ENCODE data around the gene CACNB4.
A peak's percentile ranks its signal among the peaks of the same experiment; 100 is the strongest.

CACNB4 gene

DNA sequence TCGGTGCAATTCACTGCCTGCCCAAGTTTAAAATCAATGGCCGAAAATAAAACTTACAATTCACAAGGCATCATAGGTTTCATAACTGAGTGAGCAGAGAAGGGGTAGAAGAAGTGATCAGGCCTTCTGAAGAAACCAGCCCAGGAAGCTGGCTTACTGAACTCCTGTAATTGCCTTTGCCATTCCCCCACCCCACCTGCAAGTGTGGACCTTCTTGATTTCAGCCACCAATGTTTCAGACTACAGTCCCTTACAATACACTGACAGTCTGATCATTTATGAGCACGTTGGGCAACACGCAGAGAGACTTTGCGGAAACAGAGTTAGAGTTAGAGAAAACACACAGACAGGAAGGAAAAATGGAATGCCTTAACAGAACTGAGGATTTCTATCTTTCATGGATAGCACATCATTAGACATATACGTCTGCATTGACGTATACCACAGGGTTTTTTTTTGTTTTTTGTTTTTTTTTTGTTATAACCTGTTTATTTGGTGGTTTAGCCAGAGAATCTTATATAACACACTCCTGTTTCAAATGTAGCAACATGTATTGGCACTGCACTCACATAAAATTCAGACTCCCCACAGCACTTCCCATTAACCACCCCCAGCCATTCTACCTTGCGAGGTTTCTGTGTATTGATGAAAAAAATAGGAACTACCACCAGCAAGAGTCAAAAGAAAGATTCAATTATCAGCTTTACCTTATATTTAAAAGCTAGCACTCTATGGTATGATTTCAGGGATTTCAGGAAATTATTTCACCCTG is 126.4 kb downstream of the CACNB4 start:
- Histone ChIP-seq H3K79me2 (ENCODE audit: insufficient read depth, low read length) (no peaks in the 10 kb centered on the region), H4K20me1 (ENCODE audit: insufficient read depth, low read length, poor library complexity, severe bottlenecking) (no peaks in the 10 kb centered on the region), H3K9ac (ENCODE audit: low read depth, low read length, poor library complexity, severe bottlenecking) (no peak overlapping the region), H3K4me3 (ENCODE audit: low read length, poor library complexity, severe bottlenecking) (peak overlapping the region; percentile 69), H3K4me2 (ENCODE audit: low read depth, low read length, poor library complexity, severe bottlenecking) (peak overlapping the region; percentile 70), H3K27me3 (ENCODE audit: insufficient read depth, low read length, poor library complexity, severe bottlenecking) (no peaks in the 10 kb centered on the region), H3F3A (ENCODE audit: low read depth) (no peaks in the 10 kb centered on the region), H3K4me1 (ENCODE audit: insufficient read depth, low read length, poor library complexity, severe bottlenecking) (peaks cover 3% of the 10 kb centered on the region), H3K36me3 (ENCODE audit: insufficient read depth, low read length) (no peaks in the 10 kb centered on the region), H3K9me3 (ENCODE audit: insufficient read depth, low read depth, low read length) (no peaks in the 10 kb centered on the region), H3K9me2 (replicated peaks; ENCODE audit: low read depth, low read length) (no peaks in the 10 kb centered on the region), H2AFZ (ENCODE audit: low read length) (no peak overlapping the region)
- TF ChIP-seq EZH2phosphoT487 (IDR thresholded peaks at IDR 0.05; ENCODE audit: borderline replicate concordance): no peak
- TF ChIP-seq, protein P1, sequence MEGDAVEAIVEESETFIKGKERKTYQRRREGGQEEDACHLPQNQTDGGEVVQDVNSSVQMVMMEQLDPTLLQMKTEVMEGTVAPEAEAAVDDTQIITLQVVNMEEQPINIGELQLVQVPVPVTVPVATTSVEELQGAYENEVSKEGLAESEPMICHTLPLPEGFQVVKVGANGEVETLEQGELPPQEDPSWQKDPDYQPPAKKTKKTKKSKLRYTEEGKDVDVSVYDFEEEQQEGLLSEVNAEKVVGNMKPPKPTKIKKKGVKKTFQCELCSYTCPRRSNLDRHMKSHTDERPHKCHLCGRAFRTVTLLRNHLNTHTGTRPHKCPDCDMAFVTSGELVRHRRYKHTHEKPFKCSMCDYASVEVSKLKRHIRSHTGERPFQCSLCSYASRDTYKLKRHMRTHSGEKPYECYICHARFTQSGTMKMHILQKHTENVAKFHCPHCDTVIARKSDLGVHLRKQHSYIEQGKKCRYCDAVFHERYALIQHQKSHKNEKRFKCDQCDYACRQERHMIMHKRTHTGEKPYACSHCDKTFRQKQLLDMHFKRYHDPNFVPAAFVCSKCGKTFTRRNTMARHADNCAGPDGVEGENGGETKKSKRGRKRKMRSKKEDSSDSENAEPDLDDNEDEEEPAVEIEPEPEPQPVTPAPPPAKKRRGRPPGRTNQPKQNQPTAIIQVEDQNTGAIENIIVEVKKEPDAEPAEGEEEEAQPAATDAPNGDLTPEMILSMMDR (conservative IDR thresholded peaks at IDR 0.05; ENCODE audit: low read length): no peak

- H3K79me2 ChIP-seq (ENCODE audit: insufficient read depth, low read length): no peaks in the 10 kb centered on the region
- H3K9me3 ChIP-seq (ENCODE audit: insufficient read depth, low read depth, low read length): no peaks in the 10 kb centered on the region
- H3K4me2 ChIP-seq (ENCODE audit: low read depth, low read length, poor library complexity, severe bottlenecking): peak overlapping the region; percentile 70
- H3K9me2 ChIP-seq (replicated peaks; ENCODE audit: low read depth, low read length): no peaks in the 10 kb centered on the region
- H3K36me3 ChIP-seq (ENCODE audit: insufficient read depth, low read length): no peaks in the 10 kb centered on the region
- H3F3A ChIP-seq (ENCODE audit: low read depth): no peaks in the 10 kb centered on the region
- no peak overlapping the region for H2AFZ ChIP-seq (ENCODE audit: low read length)
- no peaks in the 10 kb centered on the region for H4K20me1 ChIP-seq (ENCODE audit: insufficient read depth, low read length, poor library complexity, severe bottlenecking)
- no peak overlapping the region for H3K9ac ChIP-seq (ENCODE audit: low read depth, low read length, poor library complexity, severe bottlenecking)
- H3K4me3 ChIP-seq (ENCODE audit: low read length, poor library complexity, severe bottlenecking): no peak overlapping the region
- TF ChIP-seq, protein P1 (conservative IDR thresholded peaks at IDR 0.05; ENCODE audit: low read length): no peak
- no peaks in the 10 kb centered on the region for H3K27me3 ChIP-seq (ENCODE audit: insufficient read depth, low read length, poor library complexity, severe bottlenecking)
- H3K4me1 ChIP-seq (ENCODE audit: insufficient read depth, low read length, poor library complexity, severe bottlenecking): peaks cover 3% of the 10 kb centered on the region
These were observed 127.4 kb downstream of the CACNB4 start for GRCh38 chr2:151971301-151972051.

DNA sequence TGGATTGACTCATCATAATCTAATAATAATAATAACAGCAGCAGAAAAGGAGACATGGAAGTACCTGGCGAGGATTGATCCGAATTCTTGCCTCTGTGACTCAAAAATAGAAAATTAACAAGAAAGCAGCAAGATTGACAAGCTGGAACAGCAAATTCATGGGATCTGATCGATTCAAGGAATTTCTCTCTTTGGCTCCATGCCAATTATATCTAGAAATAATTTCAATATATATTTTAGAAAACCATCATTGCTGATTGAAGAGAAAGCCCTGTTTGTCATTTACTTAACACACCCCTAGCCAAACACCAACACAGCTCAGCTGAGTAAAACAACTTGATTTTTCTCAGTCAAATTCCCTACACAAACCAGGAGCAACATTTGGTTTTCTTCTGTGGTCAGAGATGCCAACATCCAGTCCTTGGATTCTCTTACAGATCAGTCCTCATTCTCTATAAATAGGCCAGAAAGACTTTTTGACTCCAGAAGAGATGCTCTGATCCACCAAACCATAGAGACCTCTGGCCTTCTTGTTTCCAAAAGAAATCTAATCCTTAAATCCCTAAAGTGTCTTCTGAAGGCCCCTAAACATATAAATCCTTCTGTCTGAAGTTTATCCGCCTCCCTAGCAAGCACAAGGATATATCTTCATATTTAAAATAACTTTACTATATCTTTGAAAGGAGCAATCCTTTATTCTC is 129.9 kb downstream of the CACNB4 start:
- Histone ChIP-seq H3K4me2 (ENCODE audit: low read depth, low read length, poor library complexity, severe bottlenecking) (no peak overlapping the region), H3K36me3 (ENCODE audit: insufficient read depth, low read length) (no peaks in the 10 kb centered on the region), H3K9ac (ENCODE audit: low read depth, low read length, poor library complexity, severe bottlenecking) (no peak overlapping the region), H2AFZ (ENCODE audit: low read length) (no peak overlapping the region), H3K27me3 (ENCODE audit: insufficient read depth, low read length, poor library complexity, severe bottlenecking) (no peaks in the 10 kb centered on the region), H3K4me1 (ENCODE audit: insufficient read depth, low read length, poor library complexity, severe bottlenecking) (peaks cover 3% of the 10 kb centered on the region), H3K9me2 (replicated peaks; ENCODE audit: low read depth, low read length) (no peaks in the 10 kb centered on the region), H3K9me3 (ENCODE audit: insufficient read depth, low read depth, low read length) (no peaks in the 10 kb centered on the region), H3K4me3 (ENCODE audit: low read length, poor library complexity, severe bottlenecking) (no peak overlapping the region), H3F3A (ENCODE audit: low read depth) (no peaks in the 10 kb centered on the region), H4K20me1 (ENCODE audit: insufficient read depth, low read length, poor library complexity, severe bottlenecking) (no peaks in the 10 kb centered on the region), H3K79me2 (ENCODE audit: insufficient read depth, low read length) (no peaks in the 10 kb centered on the region)
- TF ChIP-seq, protein P1 (conservative IDR thresholded peaks at IDR 0.05; ENCODE audit: low read length): no peak
- no peak for TF ChIP-seq EZH2phosphoT487 (IDR thresholded peaks at IDR 0.05; ENCODE audit: borderline replicate concordance)

All from Loucy (cell line).